GM12875 (cell line): ENCODE results near the gene SKAP1.

Experiments used
- H3K4me3 ChIP-seq: one replicate; pipeline ENCODE4 v1.5.1; 2011; ENCODE audit warnings: low read depth, low read length, control low read depth
- TF ChIP-seq, protein P1 (sequence below): IDR thresholded peaks from 2 replicates; pipeline ENCODE4 v1.5.1; 2011; ENCODE audit warnings: low read depth, mild to moderate bottlenecking, control low read depth, inconsistent platforms, low read length, moderate library complexity, borderline replicate concordance; ENCODE audit not compliant: insufficient read depth

Gene SKAP1

DNA sequence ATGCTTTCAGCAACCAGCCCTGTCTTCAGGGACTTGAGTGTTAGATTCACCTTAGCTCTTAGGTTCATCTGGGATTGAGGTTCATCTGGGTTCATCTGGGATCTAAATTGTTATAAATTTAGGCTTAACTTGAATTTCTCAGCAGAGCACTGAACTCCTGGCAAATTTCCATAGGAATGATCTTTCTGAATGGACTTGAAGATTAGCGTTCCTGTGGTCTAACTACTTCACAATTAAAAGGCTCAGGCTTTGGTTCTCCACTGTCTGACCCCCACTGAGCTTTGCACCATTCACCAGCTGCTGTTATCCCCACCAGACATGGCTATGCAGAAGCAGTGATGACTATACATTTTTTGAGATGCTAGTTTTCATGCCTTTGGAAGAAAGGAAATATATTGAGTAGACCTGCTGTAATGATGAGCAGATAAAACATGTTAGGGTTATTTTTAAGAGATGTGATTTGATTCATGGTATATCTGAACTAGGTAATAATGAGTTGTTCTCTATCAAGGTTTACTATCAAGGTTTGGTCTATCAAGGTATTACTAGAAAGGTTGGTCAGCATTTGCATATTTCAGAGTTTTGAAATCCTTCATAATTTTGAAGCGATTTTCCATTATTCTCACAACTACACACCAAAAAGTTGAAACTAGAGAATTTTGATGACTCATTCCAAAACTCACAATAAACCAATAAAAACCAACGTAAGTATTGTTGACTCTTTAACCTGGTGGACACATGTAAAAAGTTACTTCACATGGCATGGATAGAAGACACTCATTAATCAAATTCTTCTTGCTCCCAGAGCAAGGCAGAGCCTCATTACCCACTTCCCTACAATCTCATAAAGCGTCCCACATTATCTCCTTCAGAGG lies 250.7 kb downstream of the SKAP1 start:
- TF ChIP-seq, protein P1, sequence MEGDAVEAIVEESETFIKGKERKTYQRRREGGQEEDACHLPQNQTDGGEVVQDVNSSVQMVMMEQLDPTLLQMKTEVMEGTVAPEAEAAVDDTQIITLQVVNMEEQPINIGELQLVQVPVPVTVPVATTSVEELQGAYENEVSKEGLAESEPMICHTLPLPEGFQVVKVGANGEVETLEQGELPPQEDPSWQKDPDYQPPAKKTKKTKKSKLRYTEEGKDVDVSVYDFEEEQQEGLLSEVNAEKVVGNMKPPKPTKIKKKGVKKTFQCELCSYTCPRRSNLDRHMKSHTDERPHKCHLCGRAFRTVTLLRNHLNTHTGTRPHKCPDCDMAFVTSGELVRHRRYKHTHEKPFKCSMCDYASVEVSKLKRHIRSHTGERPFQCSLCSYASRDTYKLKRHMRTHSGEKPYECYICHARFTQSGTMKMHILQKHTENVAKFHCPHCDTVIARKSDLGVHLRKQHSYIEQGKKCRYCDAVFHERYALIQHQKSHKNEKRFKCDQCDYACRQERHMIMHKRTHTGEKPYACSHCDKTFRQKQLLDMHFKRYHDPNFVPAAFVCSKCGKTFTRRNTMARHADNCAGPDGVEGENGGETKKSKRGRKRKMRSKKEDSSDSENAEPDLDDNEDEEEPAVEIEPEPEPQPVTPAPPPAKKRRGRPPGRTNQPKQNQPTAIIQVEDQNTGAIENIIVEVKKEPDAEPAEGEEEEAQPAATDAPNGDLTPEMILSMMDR = no peak
- no peak overlapping the region for H3K4me3 ChIP-seq

DNA sequence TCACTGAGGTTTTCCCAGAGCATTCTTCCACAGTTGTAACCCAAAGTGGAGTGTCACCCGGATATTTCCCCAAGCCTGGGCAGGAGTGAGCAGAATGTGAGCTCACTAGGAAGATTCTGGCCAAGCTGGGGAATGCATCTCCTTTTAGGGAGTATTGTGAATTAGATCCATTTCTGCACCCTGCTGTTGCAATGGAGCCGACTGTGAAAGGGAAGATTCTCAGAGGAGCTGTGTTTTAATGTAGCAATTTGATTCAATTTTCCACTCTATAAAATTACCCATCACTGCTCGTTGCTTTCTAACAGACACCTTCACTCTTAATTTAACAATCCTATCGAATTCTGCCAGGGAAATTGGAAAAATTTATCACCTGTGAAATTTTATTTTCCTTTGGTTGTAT lies 251.7 kb downstream of the SKAP1 start:
- H3K4me3 ChIP-seq = no peak overlapping the region
- TF ChIP-seq, protein P1 = no peak

DNA sequence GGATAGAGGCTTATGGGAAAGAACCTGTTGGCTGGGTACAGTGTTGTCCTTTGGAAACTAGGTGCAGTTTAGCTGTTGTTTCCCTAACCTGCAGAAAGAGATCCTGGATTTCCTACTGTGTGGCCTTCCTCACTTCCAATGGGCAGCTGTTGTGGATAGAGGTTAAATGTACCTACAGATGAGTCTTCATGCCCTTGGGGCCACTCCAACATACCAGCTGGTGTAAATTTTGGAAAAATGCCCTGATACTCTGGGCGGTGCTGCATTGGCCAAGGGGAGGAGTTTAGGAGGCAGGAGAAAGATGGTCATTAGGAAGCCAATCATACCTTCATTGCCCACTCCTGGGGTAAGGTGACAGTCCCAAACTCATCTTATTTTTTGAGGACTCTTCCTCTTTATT lies 252.2 kb downstream of the SKAP1 start:
- H3K4me3 ChIP-seq = no peak overlapping the region
- TF ChIP-seq, protein P1 = no peak

DNA sequence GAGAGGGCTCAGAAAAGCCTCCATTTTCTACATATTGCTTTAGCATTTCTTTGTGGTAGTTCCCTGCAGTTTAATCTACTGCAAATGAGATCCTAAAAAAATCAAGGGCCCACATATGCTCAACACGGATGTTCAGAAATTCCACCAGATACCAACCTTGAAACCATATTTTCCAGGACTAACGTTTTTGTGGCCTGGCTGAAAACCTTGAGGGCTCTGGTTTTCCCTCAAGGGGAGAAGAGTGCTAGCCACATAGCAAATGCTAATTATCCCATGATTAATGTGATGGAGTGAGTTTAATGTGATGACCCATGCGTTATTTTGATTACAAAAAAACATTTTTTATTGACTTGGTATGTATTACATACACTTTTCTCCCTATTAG lies 253.6 kb downstream of the SKAP1 start:
- TF ChIP-seq, protein P1 = no peak
- no peak overlapping the region for H3K4me3 ChIP-seq

DNA sequence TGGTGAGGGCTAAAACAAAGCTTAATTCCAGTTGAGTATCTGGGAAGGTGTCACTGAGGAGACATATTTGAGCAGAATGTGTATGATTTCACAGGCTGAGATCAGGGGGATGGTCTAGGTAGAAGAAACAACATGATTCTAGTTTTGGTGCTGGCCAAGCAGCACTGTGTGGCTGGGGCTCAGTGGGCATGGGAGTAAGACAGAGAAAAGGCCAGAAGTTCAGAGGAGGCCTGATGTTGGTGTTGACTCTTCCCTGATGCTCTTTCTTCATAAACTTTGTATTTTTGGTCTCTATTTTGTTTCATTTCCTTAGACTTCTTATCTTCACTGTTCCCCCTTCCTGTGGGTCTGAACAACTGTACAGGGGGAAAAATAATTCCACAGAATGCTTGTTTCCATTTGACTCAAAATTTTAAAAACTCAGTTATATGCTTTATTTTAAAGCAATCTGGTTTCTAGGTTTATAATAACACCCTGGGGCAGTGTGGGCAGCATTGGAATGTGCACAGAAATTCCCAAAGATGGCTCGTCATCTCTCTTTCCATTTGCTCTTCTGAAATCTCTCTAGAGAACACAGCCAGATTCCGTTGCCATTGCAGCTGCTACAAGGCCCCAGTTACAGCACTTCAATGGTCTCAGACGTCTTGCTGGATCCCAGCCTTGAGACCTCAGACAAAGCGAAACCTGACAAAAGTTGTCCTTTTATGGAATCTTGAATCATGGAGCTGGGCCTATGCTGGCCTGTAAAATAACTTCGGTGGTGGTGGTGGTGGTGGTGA lies 254.1 kb downstream of the SKAP1 start:
- TF ChIP-seq, protein P1 = no peak
- no peak overlapping the region for H3K4me3 ChIP-seq

DNA sequence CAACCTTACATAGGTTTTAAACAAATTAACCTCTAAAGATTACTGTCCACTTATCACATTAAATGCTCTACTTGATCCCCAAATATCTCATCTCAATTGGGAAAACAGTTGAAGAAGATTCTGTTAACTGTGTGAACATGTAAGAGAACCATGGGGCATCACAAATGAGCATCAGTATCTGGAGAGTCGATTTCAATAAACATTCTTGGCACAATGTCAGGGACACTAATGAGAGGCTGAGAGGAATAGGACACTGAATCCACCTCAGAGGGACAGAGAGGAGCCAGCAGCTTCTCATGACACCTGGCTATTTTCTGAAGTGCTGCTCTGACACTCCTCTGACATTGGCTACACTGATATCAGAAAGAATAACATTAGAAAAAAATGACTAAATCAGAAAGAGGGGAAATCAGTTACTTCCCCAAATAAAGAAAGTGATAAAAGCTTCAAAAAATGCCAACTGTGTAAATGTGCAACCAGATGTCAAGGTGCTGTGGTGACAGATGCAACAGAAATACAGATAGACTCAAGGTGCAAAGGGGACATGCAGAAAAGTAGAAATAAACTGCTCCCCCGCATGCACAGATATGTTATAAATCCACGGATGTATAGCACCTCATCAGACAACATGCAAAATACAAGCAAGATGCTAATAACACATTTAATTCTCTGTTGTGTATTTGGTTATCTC lies 255.0 kb downstream of the SKAP1 start:
- no peak overlapping the region for H3K4me3 ChIP-seq
- TF ChIP-seq, protein P1 = no peak
